Activated T-cell treated with anti-CD3 and anti-CD28 coated beads, Interleukin-2, amount 50 U/mL, for 1 hour (primary cell): ENCODE data around the gene DAGLA.

Experiments
- DNase-seq: peaks from one replicate; pipeline ENCODE4 v3.0.0-alpha.2; 2020

DAGLA gene

DNA sequence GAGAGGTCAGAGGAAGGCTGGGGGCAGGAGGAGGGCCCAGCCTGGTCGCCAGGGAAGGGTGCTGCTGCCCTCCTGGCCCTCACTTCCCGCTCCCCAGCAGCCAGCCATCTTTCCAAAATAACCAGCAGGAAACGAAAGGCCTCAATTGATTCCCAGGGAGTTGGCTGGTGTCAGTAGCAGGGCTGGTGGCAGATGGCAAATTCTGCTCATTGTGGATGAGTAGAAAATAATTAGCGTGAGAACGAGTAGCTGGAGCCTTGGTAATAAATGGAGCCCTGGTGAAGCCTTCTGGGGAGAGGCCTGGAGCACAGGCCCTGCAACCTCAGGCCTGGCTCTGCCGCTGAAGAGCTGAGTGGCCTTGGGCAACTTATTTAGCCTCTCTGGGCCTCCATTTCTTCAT, 31.3 kb downstream of the DAGLA start:
- DNase-seq: no peak

DNA sequence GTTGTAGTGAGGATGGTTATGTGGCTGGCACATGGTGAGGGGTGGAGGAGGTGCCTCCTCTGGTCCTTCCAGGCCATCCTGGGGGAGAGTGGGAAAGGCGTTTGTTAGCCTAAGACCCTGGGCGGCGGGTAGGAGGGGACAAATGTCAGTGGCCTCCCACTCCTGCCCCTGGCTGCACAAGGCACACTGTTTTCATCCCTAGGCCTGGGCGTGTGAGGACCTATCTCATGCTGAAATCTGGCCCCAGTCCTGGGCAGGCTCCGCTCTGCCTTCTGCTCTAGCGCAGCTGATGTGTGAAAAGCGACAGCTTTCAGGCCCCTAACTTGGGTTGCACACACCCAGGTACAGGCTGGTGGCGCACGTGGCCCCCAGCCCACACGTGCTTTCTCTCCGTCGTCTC, 32.1 kb downstream of the DAGLA start:
- no peak for DNase-seq

DNA sequence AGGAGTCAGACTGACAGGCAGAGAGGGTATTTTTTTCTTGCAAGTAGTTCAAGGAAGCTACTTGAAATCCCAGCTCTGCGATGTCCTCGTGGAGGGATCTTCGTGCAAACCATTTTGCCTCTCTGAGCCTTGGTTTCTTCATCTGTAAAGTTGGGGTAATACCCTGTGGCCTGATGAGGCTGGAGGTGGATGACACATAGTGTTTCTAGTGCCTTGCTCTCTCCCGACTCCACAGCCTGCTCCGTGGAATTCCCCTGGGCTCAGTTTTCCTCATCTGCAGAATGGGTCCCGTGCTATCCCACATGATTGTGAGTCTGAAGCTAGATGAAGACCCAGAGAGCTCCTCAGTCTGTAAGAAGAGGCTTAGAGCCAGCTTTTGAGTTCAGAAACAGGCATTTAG, 32.7 kb downstream of the DAGLA start:
- no peak for DNase-seq

DNA sequence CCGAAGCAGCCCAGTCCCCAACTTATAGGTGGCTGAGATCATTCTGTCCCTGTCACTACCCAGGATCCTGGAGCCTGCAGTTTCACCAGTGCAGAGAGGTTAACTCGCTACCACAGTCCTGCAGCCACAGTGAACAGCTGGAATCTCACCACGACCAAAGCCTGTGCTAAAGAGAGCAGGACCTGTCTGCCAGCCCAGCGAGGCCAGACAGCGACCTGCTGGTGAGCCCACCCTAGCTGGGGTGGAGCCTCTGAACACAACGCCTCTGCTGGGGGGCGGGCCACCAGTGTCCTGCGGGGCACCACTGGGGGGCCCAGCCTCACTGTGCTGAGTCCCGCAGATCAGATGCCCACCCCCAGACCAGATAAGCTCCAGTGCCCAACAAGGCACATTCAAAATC, 33.3 kb downstream of the DAGLA start:
- no peak for DNase-seq

DNA sequence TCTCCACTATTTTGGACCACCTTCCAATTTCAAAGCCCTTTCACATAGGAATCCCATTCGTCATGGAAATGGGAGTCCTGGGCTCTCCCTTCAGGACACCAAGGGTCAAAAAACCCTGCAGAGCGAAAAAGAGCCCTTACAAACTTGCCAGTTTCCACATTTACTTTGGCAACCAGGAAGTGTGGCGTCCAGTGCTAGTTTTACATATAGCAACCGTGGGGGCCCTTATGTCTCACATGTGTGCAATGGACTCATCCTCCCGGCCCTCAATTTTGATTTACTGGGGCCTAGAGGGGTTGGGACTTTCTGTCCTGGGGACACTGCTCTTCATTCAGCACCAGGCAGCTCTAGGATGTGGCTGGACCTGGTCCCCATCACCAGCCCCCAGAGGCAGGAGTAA, 33.7 kb downstream of the DAGLA start:
- no peak for DNase-seq

DNA sequence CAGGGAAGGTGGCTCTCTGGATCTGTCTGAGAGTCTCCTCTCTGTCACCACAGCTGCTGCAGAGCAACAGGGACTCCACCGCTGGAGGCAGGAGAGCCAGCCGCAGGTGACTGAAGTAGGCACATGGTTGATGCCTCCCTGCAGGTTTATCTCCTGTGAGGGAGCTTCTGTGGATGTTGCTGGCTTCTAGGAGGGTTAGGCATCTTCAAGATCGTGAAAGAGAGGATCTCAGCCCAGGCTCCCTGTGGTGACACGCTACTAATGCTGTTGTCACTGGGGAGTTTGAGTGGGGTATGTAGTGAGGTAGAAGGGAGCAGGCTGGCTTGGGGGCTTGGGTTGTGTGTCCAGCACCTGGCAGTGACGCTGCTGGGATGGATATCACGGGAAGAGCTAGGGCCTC, 34.1 kb downstream of the DAGLA start:
- no peak for DNase-seq

DNA sequence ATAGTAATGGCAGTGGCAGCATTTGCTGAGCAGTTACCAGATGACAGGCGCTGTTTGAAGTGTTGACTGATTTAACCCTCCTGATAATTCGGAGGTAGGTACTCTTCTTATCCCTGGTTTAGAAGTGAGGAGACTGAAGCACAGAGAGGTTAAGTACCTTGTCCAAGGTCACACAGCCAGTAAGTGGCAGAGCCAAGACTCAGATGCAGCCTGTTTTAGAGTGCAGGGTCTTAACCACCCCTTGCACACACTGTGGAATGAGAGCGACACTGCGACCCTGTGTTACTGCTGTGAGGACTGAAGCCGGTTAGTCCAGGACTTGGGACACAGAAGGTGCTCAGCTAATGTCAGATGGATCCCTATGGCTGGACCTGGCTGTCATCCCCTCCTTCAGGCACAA, 34.7 kb downstream of the DAGLA start:
- no peak for DNase-seq

DNA sequence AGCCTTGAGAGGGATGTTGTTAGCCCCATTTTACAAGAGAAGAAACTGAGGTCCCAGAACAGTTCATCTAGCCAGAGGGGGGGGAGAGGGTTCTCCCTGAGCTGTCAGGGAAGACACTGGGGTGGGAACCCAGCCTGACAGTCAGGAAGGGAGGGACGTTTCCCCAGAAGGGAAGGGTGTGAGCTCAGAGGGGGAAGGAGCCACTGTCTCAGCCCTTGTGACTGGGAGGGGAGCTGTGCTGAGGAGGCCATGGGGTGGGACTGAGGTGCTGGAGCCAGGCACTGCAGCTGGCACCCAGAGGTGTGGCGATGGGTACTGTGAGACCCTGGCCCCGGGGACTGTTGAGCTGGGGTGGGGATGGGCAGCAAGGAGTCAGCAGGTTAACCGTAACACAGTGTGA, 35.7 kb downstream of the DAGLA start:
- no peak for DNase-seq

DNA sequence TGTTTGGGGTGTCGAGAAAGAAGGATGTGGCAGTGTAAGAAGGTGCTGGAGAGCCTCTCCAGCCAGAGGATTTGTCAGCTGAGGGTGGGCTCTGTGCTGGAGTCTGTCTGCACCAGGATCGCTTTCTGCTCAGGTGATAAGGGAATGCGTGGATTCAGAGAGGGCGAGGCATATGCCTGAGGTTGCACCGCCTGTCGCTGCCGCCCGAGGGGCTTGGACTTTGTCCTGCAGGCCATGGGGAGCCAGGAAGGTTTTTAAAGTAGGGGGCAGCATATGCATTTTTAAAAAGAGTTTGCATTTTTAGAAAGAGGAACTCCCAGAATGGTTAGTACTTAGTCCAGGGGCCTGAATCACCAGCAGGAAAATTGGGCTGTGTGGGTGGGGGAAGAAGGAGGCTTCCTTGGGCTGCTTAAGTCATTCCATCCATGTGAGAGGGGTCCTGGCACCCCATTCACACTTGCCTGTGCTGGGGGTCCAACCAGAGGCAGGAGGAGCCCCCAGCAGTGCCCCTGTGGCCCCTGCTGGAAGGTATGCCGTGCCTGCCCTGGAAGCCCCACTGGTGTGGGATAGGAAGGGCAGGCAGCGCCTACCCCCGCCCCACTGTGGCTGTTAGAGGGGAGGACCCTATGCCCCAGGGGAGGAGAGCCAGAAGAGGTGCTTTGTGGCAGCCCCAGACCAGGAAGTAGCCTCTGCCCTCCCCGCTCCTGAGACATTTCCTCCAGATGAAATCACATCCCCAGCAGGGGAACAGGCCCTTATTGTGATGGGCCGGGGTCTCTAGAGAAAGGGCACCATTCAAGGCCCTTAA, 36.5 kb downstream of the DAGLA start:
- no peak for DNase-seq

DNA sequence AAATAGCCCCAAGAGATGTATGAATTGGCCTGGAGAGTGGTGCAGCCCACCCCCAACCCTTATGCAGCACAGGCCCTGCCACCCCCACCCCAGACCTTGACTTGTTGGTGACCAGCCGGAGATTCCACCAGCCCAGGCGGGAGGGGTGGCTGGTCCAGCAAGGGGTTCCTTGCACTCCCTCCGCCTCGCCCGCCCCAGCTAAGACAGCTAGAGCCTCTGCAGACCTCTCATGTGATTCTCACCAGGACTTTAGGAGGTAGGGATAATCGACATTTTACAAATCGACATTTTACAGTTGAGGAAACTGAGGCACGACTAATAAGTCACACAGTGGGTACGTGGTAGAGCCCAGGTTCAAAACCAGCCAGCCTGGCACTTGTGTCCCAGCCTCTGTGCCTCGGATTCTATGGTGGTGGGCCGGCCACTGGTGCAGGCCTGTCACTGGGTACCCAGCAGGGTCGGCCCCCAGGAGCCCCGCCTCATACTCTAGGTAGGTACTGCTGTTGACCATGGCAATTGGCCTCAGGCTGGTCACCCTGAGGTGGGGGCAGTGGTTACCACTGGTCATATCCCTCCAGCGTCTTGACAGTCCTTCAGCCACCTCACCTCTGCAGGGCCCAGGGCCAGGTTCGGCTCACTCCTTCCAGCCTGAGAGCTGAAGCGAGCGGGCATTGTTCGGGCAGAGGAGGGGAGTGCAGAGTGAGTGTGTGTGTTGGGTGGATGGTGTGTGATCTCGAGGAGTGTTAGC, 37.3 kb downstream of the DAGLA start:
- DNase-seq: no peak

DNA sequence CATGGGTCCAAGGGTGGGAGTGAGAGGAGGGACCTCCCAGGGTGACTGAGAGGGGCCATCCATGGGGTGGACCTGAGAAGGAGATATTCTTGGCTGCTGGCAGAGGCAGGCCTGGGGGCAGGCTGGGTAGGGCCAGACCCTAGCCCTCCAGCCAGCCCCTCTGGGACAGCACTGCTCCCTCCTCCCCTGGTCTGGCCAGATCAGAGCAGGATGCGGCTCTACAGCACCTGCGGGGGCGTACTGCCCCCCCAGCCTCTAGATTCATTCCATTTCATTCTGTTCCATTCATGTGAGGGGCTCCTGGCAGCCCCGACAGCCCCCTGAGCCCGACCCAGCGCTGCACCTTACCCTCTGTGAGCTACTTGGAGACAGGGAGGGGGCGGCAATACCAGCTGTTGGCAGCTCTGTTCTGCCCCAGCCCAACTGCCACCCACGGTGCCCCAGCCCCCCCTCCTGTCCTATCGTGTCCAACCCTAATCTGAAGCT, 37.9 kb downstream of the DAGLA start:
- no peak for DNase-seq

DNA sequence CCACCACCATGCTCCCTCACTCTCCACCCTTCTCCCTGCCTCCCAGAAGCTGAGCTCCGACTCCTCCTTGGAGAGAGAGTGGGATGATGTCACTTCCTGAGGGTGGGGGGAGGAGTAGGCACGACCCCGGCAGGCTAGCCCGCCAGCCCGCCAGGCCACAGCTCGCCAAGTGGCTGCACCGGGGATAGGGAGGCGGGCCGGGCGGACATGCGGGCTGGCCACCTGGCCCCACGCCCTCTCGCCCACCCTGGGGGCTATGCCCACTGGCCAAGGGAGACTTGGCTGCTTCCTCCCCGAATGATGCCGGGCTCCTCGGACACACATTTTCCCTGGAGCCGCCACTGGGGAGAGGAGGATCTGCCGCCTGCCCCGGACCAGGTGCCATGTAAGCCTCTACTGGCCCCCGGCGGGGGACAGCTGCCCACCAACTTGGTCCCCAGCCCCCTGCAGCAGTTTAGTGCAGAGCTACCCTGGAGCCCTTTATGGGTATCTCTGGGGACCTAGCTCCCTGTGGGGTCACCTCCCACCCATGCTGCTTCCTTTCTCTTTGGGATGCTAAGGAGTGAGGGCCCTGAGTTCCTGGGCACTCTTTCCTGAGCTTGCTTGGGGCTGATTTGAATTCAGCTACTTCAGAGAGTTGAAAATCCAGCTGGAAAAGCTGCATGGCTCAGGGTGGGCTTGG, 38.6 kb downstream of the DAGLA start:
- DNase-seq: no peak

DNA sequence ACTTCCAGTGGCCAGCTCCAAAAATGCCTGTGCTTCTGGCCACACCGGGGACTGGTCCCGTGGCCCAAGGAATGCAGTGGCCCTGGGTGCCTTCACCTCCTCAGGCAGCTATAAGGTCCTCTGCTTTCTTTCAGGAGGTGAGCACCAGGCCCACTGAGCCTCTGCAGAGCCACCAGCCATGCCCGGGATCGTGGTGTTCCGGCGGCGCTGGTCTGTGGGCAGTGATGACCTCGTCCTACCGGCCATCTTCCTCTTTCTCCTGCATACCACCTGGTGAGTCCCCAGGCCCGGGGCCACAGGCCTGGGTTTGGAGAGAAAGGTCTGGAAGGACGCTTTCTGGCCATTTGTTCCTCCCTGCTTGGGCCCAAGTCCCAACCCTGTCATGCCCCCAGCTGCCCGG, 39.8 kb downstream of the DAGLA start:
- no peak for DNase-seq

DNA sequence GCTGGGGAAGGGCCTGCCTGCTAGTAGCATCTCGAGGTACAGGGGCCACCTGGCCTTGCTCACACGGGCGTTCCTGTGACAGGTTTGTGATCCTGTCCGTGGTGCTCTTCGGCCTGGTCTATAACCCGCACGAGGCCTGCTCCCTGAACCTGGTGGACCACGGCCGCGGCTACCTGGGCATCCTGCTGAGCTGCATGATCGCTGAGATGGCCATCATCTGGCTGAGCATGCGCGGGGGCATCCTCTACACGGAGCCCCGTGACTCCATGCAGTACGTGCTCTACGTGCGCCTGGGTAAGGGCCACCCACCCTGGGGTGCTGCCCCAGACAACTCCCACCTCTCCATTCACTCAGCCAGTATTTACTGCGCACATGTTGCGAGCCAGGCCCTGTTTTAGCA, 40.4 kb downstream of the DAGLA start:
- DNase-seq: no peak

DNA sequence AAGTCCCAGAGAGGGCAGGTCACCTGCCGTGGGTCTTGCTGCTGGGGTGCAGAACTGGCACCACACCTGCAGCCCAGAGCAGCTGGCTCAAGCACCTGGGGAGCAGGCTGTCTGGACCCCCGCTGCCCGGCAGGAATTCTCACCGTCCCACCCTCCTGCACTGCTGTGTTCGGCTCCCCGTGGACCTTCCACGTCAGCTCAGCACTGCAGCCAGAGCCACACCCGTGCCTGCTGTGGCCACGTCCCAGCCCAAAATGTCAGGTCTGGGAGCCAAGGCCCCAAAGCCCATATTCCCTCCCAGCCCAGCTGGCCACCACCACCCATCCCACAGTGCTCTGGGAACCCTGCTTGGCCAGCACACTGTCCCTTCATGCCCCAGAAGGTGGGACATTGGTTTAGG, 44.2 kb downstream of the DAGLA start:
- no peak for DNase-seq

DNA sequence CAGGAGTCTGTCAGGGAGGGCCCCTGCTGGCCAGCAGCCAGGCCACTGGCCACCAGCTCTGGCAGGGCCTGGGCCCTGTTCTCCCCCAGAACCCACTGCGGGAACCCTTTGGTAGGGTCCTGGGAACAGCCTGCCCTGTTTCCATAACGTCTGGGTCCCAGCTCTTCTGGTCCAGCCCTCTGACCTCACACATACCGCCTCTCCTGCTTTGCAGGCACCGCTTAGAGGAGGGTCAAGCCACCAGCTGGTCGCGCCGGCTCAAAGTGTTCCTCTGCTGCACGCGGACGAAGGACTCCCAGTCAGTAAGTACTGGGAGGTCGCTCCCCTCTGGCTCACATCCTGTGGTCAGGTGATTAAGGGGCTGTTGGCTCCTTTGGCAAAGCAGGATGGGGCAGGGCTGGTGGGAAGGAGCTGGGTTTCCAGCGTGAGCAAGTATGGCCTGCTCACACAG, 45.6 kb downstream of the DAGLA start:
- no peak for DNase-seq

DNA sequence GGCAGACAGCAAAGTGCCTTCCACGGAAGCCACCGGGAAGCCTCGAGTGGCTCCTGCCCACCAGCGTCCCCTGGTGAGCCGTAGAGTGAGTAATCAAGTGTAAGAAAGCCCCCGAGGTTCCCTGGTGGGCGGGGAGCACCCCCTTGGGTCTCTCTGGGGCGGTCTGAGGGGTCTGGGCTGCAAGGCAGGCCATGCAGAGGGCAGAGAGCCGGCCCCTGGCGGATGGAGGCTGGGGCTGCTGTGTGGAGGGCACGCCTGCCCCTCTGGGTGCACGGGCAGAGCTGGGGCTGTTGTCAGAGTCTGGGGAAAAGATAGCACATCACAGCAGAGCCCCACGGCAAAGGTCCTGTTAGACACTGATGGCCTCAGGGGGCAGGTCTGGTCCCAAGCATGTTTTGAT, 46.6 kb downstream of the DAGLA start:
- DNase-seq: no peak

DNA sequence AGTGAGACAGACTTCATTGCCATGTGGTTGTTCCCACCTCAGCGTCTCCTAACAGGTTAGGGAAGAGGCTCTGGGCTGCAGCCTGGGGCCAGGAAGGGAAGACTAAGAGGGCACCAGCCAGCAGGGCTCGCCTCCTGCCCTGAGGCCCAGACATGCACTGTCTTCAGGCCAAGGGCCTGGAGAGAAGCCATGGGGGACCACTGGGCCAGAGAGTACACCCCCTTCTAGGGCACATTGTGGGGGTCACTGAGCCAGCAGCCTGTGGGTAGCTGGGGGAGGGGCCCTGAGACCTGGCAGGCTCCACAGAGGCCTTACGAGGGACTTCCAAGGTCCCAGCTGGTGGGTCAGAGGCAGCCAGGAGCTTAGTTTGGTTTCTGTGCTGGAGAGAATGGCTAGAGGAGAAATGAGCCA, 47.2 kb downstream of the DAGLA start:
- DNase-seq: no peak

DNA sequence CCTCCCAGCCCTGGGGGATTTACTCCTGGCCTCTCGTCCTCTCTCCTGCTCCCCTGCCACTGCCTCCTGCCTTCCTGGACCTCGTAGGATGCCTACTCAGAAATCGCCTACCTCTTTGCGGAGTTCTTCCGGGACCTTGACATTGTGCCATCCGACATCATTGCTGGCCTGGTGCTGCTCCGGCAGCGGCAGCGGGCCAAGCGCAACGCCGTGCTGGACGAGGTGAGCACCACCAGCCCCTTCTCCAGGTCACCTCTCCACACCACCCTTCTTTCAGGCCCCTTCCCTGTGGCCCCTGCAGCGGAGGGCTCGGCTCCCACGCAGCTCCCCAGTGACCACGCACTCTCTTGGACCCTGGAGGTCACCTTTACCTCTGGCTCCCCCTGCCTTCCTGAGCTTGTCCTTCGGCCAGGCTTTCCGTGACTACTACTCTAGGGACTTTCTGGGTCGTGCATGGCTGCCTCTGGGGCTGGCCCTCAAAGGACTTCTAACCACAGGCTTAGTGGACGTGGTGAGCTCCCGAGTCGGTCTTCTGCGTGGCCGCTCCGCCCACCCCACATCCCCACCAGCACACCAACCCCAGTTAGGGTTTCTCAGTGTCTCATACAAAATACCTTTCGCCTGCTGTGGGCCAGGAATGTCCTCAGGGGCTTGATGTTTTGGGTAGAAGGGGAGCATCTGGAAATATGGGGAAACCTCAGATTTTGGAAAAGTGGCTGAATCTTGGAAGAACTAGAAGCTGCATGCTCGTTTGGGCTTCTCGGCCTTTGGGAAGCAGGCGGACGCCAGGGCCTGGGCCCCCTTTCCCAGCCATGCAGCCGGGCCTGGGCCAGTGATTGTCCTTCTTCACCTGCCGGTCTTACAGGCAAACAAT, 48.1 kb downstream of the DAGLA start:
- DNase-seq: no peak

DNA sequence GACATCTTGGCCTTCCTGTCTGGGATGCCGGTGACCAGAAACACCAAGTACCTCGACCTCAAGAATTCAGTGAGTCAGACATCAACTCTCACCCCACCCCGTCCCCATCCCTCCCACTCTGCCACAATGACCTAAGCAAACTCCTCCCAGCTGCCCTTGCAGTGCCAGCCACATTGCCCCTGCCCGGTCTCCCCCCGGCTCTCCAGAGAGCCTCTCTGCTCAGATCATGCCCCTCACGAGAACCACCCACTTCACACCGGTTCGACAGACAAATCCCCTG, 48.7 kb downstream of the DAGLA start:
- no peak for DNase-seq

DNA sequence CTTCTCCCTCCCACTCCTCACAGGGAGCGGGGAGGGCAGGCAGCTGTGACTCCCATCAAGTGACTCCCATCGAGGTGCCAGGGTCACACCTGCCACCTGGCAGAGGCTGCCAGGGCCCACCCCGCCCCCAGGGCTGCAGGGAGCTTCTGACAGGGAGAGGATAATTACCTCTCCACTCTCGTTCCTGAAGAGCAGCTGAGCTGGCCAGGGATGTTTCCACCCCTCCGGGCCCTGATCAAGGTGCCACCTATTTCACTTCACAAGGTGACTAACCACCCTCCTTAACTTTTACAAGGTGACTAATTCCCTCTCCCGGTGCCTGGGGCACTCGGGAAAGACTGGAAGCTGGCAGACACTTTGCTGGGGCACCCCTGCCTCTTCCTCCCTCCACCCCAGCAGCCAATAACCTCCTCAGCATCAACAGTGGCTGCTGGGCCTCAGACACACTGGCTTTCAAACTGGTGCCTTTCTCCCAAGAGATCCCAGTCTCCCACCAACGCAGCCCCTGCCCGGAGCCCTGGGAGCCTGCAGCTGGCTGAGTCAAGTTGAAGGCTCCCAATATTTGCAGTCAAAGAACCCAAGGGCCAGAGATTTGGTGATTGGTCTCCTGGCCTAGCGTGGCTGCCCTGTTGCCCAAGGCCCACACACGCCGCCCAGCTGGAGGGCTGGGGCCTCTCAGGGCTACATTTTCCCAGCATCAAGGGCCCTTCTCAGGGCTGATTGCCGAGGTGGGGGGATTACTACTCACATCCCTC, 50.2 kb downstream of the DAGLA start:
- DNase-seq: no peak
